Kidney epithelial cell (primary cell): ENCODE measurements around the gene TENM4. TPM values are rescaled to one million over a fixed set of nuclear protein-coding genes. Genes with fewer than 3 reads are reported as not detected.

Experiments used
- DNase-seq: peaks from one replicate; pipeline ENCODE4 v3.0.0-alpha.2; 2010; ENCODE audit warnings: low read depth
- H3K27me3 ChIP-seq: 2 replicates; pipeline ENCODE4 v1.6.0; 2011; ENCODE audit warnings: low read length; ENCODE audit not compliant: control insufficient read depth, insufficient read depth
- H3K36me3 ChIP-seq: 2 replicates; pipeline ENCODE4 v1.5.1; 2011; ENCODE audit warnings: low read length; ENCODE audit not compliant: control insufficient read depth, insufficient read depth
- H3K4me3 ChIP-seq: 2 replicates; pipeline ENCODE4 v1.5.1; 2011; ENCODE audit warnings: low read depth, mild to moderate bottlenecking, control low read depth, low read length
- CTCF ChIP-seq: IDR thresholded peaks from 2 replicates; pipeline ENCODE4 v1.5.1; 2011; ENCODE audit warnings: mild to moderate bottlenecking, moderate library complexity, low read length, control low read depth, inconsistent platforms; ENCODE audit not compliant: insufficient read depth, poor library complexity, severe bottlenecking
- total RNA-seq: library from RNA; depleted of rRNA; stranded (reverse); fragments of >200 nt; gene quantifications from 2 replicates; pipeline ENCODE4 v1.2.3, GENCODE V29; 2015

The TENM4 gene
- total RNA-seq, 1 donor from 2014 or later = 35.3 TPM

GRCh38 chr11:79434283-79434682, 6.5 kb downstream of the TENM4 start:
- DNase-seq = no peak
- Histone ChIP-seq H3K27me3 (no peaks in the 10 kb centered on the region), H3K4me3 (no peak overlapping the region), H3K36me3 (no peaks in the 10 kb centered on the region)
- TF ChIP-seq CTCF = no peak

- no peak for TF ChIP-seq CTCF
- Histone ChIP-seq H3K27me3 (no peaks in the 10 kb centered on the region), H3K36me3 (no peaks in the 10 kb centered on the region), H3K4me3 (no peak overlapping the region)
- DNase-seq = no peak
Observed at GRCh38 chr11:79432138-79432537, 8.7 kb downstream of the TENM4 start.

GRCh38 chr11:79431535-79431934, 9.3 kb downstream of the TENM4 start:
- H3K36me3 ChIP-seq = no peaks in the 10 kb centered on the region
- no peaks in the 10 kb centered on the region for H3K27me3 ChIP-seq
- no peak overlapping the region for H3K4me3 ChIP-seq
- no peak for TF ChIP-seq CTCF
- peak; percentile 83 for DNase-seq

GRCh38 chr11:79430280-79430679, 10.6 kb downstream of the TENM4 start:
- Histone ChIP-seq H3K36me3 (no peaks in the 10 kb centered on the region), H3K4me3 (no peak overlapping the region), H3K27me3 (no peaks in the 10 kb centered on the region)
- DNase-seq = no peak
- TF ChIP-seq CTCF = no peak

- no peak overlapping the region for H3K4me3 ChIP-seq
- no peaks in the 10 kb centered on the region for H3K36me3 ChIP-seq
- H3K27me3 ChIP-seq = no peaks in the 10 kb centered on the region
- no peak for TF ChIP-seq CTCF
- DNase-seq = no peak
Observed at GRCh38 chr11:79428406-79428805, 12.4 kb downstream of the TENM4 start.

- no peak for DNase-seq
- no peaks in the 10 kb centered on the region for H3K27me3 ChIP-seq
- H3K4me3 ChIP-seq = no peak overlapping the region
- H3K36me3 ChIP-seq = no peaks in the 10 kb centered on the region
- TF ChIP-seq CTCF = no peak
Observed at GRCh38 chr11:79427611-79428327, 13.1 kb downstream of the TENM4 start.
